GM12878 (cell line): ENCODE measurements around the gene KRTAP2-4. TPM values are rescaled to one million over a fixed set of nuclear protein-coding genes. Genes with fewer than 3 reads are reported as not detected.

Experiments
- ATAC-seq: fragments of 200-7000 bp; cut with Tn5 transposase; 3 replicates; pipeline ENCODE4 v1.9.1; 2020; ENCODE audit warnings: mild to moderate bottlenecking, moderate library complexity
- BruUV-seq: library from RNA; stranded (reverse); fragments of 400-500 nt; replicated peaks from 2 replicates; lab custom pipeline; 2021; lab: Mats Ljungman, UMichigan
- CTCF ChIA-PET: fragments of 300-600 bp; sonication (Branson Sonifier 250); formaldehyde crosslinking; extraction: SDS; loops from one replicate; lab custom pipeline; 2021; ENCODE audit warnings: inconsistent platforms; lab: Yijun Ruan, JAX
- POLR2A ChIA-PET: fragments of 350-600 bp; formaldehyde crosslinking; extraction: SDS; loops from one replicate; lab custom pipeline; 2021; ENCODE audit warnings: inconsistent platforms; lab: Charles Lee
- RAD21 ChIA-PET: fragments of 300-600 bp; sonication (Branson Sonifier 250); formaldehyde crosslinking; loops from one replicate; lab custom pipeline; 2023; ENCODE audit warnings: antibody characterized with exemption; ENCODE audit not compliant: unreplicated experiment; lab: Charles Lee
- SMC1A ChIA-PET: fragments of 300-600 bp; sonication (Branson Sonifier 250); formaldehyde crosslinking; loops from one replicate; lab custom pipeline; 2023; ENCODE audit not compliant: unreplicated experiment, uncharacterized antibody; lab: Charles Lee
- DNase-seq: peaks from one replicate; pipeline ENCODE4 v3.0.0-alpha.2; 2011; ENCODE audit warnings: low read depth, low spot score
- FAIRE-seq: peaks from 3 replicates; lab custom pipeline; 2011; peaks lifted over from hg19 to GRCh38; lab: Jason Lieb, UNC
- H2AFZ ChIP-seq: 2 replicates; pipeline ENCODE4 v1.6.0; 2011; ENCODE audit warnings: low read depth, low read length, control low read depth; ENCODE audit not compliant: control insufficient read depth
- H3K27ac ChIP-seq: 2 replicates; pipeline ENCODE4 v1.5.1; 2011; ENCODE audit warnings: control low read depth; ENCODE audit not compliant: control insufficient read depth, insufficient read depth
- H3K27me3 ChIP-seq, 2 experiments: replicated peaks in 1 of 2; 2 replicates each; pipeline versions ENCODE4 v1.6.0 to v1.6.1; 2011; ENCODE audit warnings: low read length in 1 of 2; ENCODE audit not compliant: control insufficient read depth in 2 of 2, insufficient read depth in 2 of 2
- H3K36me3 ChIP-seq, 2 experiments: 2 replicates each; pipeline ENCODE4 v1.5.1; 2011; ENCODE audit warnings: low read length in 1 of 2; ENCODE audit not compliant: control insufficient read depth in 2 of 2, insufficient read depth in 2 of 2
- H3K4me1 ChIP-seq: 2 replicates; pipeline ENCODE4 v1.6.1; 2011; ENCODE audit warnings: mild to moderate bottlenecking, low read length, moderate library complexity, mixed read lengths; ENCODE audit not compliant: control insufficient read depth, insufficient read depth
- H3K4me2 ChIP-seq: 2 replicates; pipeline ENCODE4 v1.6.0; 2011; ENCODE audit warnings: control low read depth; ENCODE audit not compliant: control insufficient read depth, insufficient read depth
- H3K4me3 ChIP-seq: fragments of 200-600 bp; sonication (generic); 2 replicates; pipeline ENCODE4 v1.5.1; 2016
- H3K79me2 ChIP-seq: 2 replicates; pipeline ENCODE4 v1.6.0; 2011; ENCODE audit warnings: low read length; ENCODE audit not compliant: control insufficient read depth, insufficient read depth
- H3K9ac ChIP-seq: 2 replicates; pipeline ENCODE4 v1.8.0; 2011; ENCODE audit warnings: low read length, control low read depth, mixed read lengths; ENCODE audit not compliant: control insufficient read depth, insufficient read depth
- H3K9me3 ChIP-seq: replicated peaks from 3 replicates; pipeline ENCODE4 v1.5.1; 2011; ENCODE audit warnings: mild to moderate bottlenecking, low read length; ENCODE audit not compliant: control insufficient read depth, insufficient read depth
- H4K20me1 ChIP-seq: 2 replicates; pipeline ENCODE4 v1.6.0; 2011; ENCODE audit not compliant: control insufficient read depth, insufficient read depth
- ETV6 ChIP-seq, 2 experiments: fragments of 450-650 bp in 1 of 2; IDR thresholded peaks in 1 of 2; conservative IDR thresholded peaks in 1 of 2; 2 replicates each; pipeline ENCODE4 v1.6.1; 2014; ENCODE audit warnings: antibody characterized with exemption in 1 of 2, borderline replicate concordance in 1 of 2, low read depth in 1 of 2, mild to moderate bottlenecking in 1 of 2, moderate library complexity in 1 of 2
- GABPA ChIP-seq: IDR thresholded peaks from 2 replicates; pipeline ENCODE4 v1.6.1; 2014; ENCODE audit warnings: antibody characterized with exemption, low read depth, mild to moderate bottlenecking, inconsistent platforms
- GATAD2B ChIP-seq: fragments of 450-650 bp; conservative IDR thresholded peaks from 2 replicates; pipeline ENCODE4 v1.6.1; 2017; ENCODE audit warnings: low read depth, mild to moderate bottlenecking, moderate library complexity
- PAX8 ChIP-seq: fragments of 450-650 bp; IDR thresholded peaks from 2 replicates; pipeline ENCODE4 v1.6.1; 2017; ENCODE audit warnings: mild to moderate bottlenecking, moderate library complexity
- POLR2AphosphoS5 ChIP-seq: IDR thresholded peaks from 2 replicates; pipeline ENCODE4 v1.6.1; 2011; ENCODE audit warnings: mild to moderate bottlenecking, low read length, inconsistent platforms
- POU2F2 ChIP-seq: IDR thresholded peaks from 3 replicates; pipeline ENCODE4 v1.6.1; 2011; ENCODE audit warnings: low read depth, mild to moderate bottlenecking, low read length, borderline replicate concordance
- PRDM15 ChIP-seq: fragments of 450-650 bp; formaldehyde crosslinking; IDR thresholded peaks from 2 replicates; pipeline ENCODE4 v1.4.0; 2020; ENCODE audit warnings: mild to moderate bottlenecking, moderate library complexity
- RAD21 ChIP-seq: IDR thresholded peaks from 2 replicates; pipeline ENCODE4 v1.6.1; 2011; ENCODE audit warnings: mild to moderate bottlenecking, low read depth, low read length, moderate library complexity; ENCODE audit not compliant: insufficient read depth
- RAD51 ChIP-seq: fragments of 450-650 bp; IDR thresholded peaks from 2 replicates; pipeline ENCODE4 v1.6.1; 2016; ENCODE audit warnings: moderate library complexity, mild to moderate bottlenecking, inconsistent platforms
- SMAD1 ChIP-seq: fragments of 450-650 bp; IDR thresholded peaks from 2 replicates; pipeline ENCODE4 v1.6.1; 2018; ENCODE audit warnings: mild to moderate bottlenecking, low read depth; ENCODE audit not compliant: partially characterized antibody
- STAT1 ChIP-seq: fragments of 450-650 bp; conservative IDR thresholded peaks from 2 replicates; pipeline ENCODE4 v1.6.1; 2014; ENCODE audit warnings: antibody characterized with exemption, mild to moderate bottlenecking
- TAF1 ChIP-seq: IDR thresholded peaks from 2 replicates; pipeline ENCODE4 v1.6.1; 2011; ENCODE audit warnings: mild to moderate bottlenecking, low read depth, low read length, borderline replicate concordance
- USF2 ChIP-seq: IDR thresholded peaks from 2 replicates; pipeline ENCODE4 v1.6.1; 2011; ENCODE audit warnings: low read depth, low read length, improper control_type of control experiment, borderline replicate concordance
- YY1 ChIP-seq: IDR thresholded peaks from 2 replicates; pipeline ENCODE4 v1.6.1; 2011; ENCODE audit warnings: low read depth, mild to moderate bottlenecking, low read length
- ZBTB11 ChIP-seq: fragments of 450-650 bp; formaldehyde crosslinking; IDR thresholded peaks from 2 replicates; pipeline ENCODE4 v1.5.0; 2022; ENCODE audit warnings: mild to moderate bottlenecking, missing genetic modification characterization
- ZZZ3 ChIP-seq: IDR thresholded peaks from 2 replicates; pipeline ENCODE4 v1.6.1; 2011; ENCODE audit warnings: low read depth; ENCODE audit not compliant: control insufficient read depth, insufficient read length
- WGBS: methylation state at CpG from one replicate; pipeline ENCODE4 v1.1.6; 2016; ENCODE audit warnings: low lambda C conversion rate; ENCODE audit not compliant: insufficient replicate concordance, insufficient coverage; ENCODE audit errors: missing lambda C conversion rate; 5-methylcytosine and 5-hydroxymethylcytosine counted together
- in situ Hi-C: fragments of 300-500 bp; cut with MboI; formaldehyde crosslinking; loops from 9 replicates; pipeline ENCODE4 v1.14.3; 2018; ENCODE audit warnings: mixed read lengths
- intact Hi-C: fragments of 100-400 bp; cut with micrococcal nuclease; formaldehyde crosslinking; loops from one replicate; pipeline ENCODE4 v1.14.2; 2022; ENCODE audit not compliant: unreplicated experiment
- polyA plus RNA-seq, 11 experiments: library from polyadenylated mRNA; depleted of rRNA in 4 of 11; unstranded in 6 of 11; stranded (reverse) in 5 of 11; fragments of >200 nt; fragmentation: Nextera tagmentation in 4 of 11; fragmentation: Illumina TruSeq in 1 of 11; extraction: Ambion mirVana in 4 of 11; extraction: Trizol in 1 of 11; gene quantifications; 1 replicate in 1 of 11; 2 replicates in 10 of 11; pipeline versions ENCODE4 v1.2.1 to v1.2.3, GENCODE V29; 2011 to 2016; ENCODE audit warnings: inconsistent platforms in 2 of 11, missing spikeins in 2 of 11, low read depth in 1 of 11
- total RNA-seq, 4 experiments: library from RNA; depleted of rRNA in 3 of 4; stranded (reverse); fragments of >200 nt in 3 of 4; fragmentation: Illumina TruSeq in 1 of 4; extraction: Trizol in 1 of 4; gene quantifications; 2 replicates each; pipeline versions ENCODE4 v1.2.1 to v1.2.3, GENCODE V29; 2013 to 2021

Gene KRTAP2-4
- total and polyA plus RNA-seq, 10 of the 15 experiments (the other 5 are each of a cell fraction or from before 2014, with no cell fraction given) = not detected

- SMC1A ChIA-PET = no interaction called here
- no peak for FAIRE-seq
- 2% methylated on average over 4 of the region's 4 CpGs for WGBS
Measured at GRCh38 chr17:41082626-41083025, 16.9 kb upstream of the KRTAP2-4 start.

More at GRCh38 chr17:41082626-41083025, 16.9 kb upstream of the KRTAP2-4 start:
- Histone ChIP-seq H3K4me2 (no peak overlapping the region), H3K4me3 (no peak overlapping the region), H3K36me3 (no peaks in the 10 kb centered on the region), H2AFZ (no peak overlapping the region)
- in situ Hi-C loops = no loop called here
- POLR2A ChIA-PET = no interaction called here
- TF ChIP-seq RAD51 (no peak), POU2F2 (no peak), YY1 (no peak), ETV6 (conservative IDR thresholded peaks at IDR 0.05 in 1 of 2, IDR thresholded peaks at IDR 0.05 in 1 of 2; ENCODE audit: borderline replicate concordance in 1 of 2, low read depth in 1 of 2) (no peak), ZBTB11 (no peak), POLR2AphosphoS5 (no peak), STAT1 (no peak), PRDM15 (no peak), TAF1 (no peak), ZZZ3 (no peak), USF2 (no peak), PAX8 (no peak), GABPA (no peak), RAD21 (no peak), SMAD1 (no peak), GATAD2B (no peak)
- TF ChIP-seq, all 136 proteins: peak for 0
- intact Hi-C loops = no loop called here
- Histone ChIP-seq H3K27me3 (no peaks in the 10 kb centered on the region; a peak in 1 of 4 replicates), H4K20me1 (no peaks in the 10 kb centered on the region), H3K27ac (no peak overlapping the region), H3K79me2 (no peaks in the 10 kb centered on the region), H3K9me3 (no peaks in the 10 kb centered on the region), H3K4me1 (no peaks in the 10 kb centered on the region), H3K9ac (no peak overlapping the region)
- no TSS peak for BruUV-seq
- DNase-seq = no peak
- ChIA-PET RAD21 (no interaction called here), CTCF (no interaction called here)
- ATAC-seq = no peak
